Measurements from ENCODE around the gene COG7.

COG7 gene

DNA sequence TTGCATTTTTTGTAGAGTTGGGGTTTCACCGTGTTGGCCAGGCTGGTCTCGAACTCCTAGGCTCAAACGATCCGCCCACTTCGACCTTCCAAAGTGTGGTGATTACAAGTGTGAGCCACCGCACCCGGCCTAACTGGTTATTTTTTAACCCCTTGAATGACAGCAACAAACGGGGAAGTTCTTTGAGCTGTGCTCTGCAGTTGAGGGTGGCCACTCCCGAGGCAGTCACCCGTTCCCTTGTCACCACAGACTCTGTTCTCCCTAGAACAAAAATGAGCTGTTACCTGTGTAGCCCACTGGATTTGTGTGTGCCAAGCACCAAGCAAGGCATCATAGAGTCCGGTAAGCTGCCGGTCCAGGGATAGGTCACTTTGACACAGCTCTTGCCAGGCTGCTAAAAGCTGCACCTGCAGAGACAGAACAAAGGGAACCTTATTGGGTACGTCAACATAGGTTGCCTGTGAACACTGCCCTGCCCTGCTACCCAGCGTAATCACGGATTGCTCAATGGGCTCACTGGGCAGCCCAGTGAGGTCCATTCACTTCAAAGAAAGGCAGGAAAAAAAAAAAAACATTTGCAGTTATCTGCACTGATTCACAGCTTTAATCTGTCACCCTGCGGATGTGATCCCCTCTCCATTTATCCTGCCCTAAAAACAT is 19.6 kb downstream of the COG7 start:
- DNase-seq (ENCODE audit: extremely low spot score), result no peak
- ChIA-PET POLR2A (interaction anchor here (0.6 kb wide), 1 partner anchor 273 kb away, joined by 3 read pairs; no protein-coding TSS in a partner anchor), CTCF (interaction anchor here (1.0 to 2.0 kb wide), 4 partner anchors 10 to 250 kb away, joined by 3 to 10 read pairs (median 6); partner anchors contain the start of gene SCNN1B)
- TF ChIP-seq SUZ12 (IDR thresholded peaks at IDR 0.05) (no peak), CTBP1 (IDR thresholded peaks at IDR 0.05; ENCODE audit: borderline replicate concordance) (no peak), HDGF (IDR thresholded peaks at IDR 0.05; ENCODE audit: borderline replicate concordance) (no peak), LEF1 (IDR thresholded peaks at IDR 0.05; ENCODE audit: borderline replicate concordance) (no peak), L3MBTL2 (conservative IDR thresholded peaks at IDR 0.05) (no peak), SP1 (IDR thresholded peaks at IDR 0.05) (no peak), TARDBP (IDR thresholded peaks at IDR 0.05) (no peak), BHLHE40 (IDR thresholded peaks at IDR 0.05; ENCODE audit: borderline replicate concordance) (no peak), ARNT (IDR thresholded peaks at IDR 0.05) (no peak), ELF4 (IDR thresholded peaks at IDR 0.05) (no peak), FOXK2 (IDR thresholded peaks at IDR 0.05) (no peak), FOXA1 (IDR thresholded peaks at IDR 0.05) (no peak), FOXM1 (IDR thresholded peaks at IDR 0.05; ENCODE audit: borderline replicate concordance) (no peak), NFRKB (IDR thresholded peaks at IDR 0.05) (no peak)
- TF ChIP-seq, protein P1, sequence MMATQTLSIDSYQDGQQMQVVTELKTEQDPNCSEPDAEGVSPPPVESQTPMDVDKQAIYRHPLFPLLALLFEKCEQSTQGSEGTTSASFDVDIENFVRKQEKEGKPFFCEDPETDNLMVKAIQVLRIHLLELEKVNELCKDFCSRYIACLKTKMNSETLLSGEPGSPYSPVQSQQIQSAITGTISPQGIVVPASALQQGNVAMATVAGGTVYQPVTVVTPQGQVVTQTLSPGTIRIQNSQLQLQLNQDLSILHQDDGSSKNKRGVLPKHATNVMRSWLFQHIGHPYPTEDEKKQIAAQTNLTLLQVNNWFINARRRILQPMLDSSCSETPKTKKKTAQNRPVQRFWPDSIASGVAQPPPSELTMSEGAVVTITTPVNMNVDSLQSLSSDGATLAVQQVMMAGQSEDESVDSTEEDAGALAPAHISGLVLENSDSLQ (IDR thresholded peaks at IDR 0.05), result no peak

DNA sequence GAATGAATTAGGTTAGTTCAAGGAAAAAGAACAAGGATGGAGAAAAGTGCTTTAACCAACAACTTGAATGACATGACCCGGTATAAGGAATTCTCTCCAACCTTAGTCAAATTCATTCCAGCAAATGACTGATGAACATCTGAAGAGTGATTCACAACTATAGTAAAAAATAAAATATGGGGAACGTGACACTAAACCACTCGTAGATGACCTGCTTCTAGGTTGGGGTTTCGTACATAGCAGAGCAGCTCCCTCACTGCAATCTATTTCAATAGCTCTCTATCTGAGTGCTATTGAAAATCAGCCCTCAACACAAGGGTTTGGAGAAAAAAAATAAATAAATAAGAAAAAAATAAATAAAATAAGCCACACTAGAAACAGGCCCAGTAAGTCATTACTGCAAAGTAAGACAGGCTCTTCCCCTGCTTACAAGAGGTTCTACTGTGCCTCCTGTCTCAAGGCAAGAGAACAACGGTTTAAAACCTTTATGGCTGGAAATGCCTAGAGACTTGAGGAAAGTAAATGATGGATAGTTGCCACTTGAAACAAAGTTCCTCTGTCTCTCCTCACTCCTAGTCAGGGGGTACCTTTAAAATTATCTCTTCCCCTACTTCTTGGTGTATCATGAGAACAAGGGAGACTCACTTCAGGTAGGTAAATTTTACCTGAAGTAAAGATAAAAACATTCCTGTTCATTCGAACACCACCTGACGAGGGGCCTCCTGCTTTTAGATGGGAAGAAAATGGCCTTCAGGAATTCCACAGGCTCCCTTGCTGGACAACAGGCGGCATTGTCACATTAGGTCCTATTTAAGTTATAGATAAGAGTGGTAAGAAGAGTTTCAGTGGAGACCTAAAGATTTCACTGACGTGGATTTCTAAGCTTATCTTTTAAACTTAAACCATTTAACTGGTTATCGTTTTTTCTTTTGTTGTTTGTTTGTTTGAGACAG is 20.5 kb downstream of the COG7 start:
- DNase-seq (ENCODE audit: extremely low spot score), result no peak
- no peak for TF ChIP-seq FOXM1 (IDR thresholded peaks at IDR 0.05; ENCODE audit: borderline replicate concordance)
- no peak for TF ChIP-seq CTBP1 (IDR thresholded peaks at IDR 0.05; ENCODE audit: borderline replicate concordance)
- TF ChIP-seq ZNF384 (IDR thresholded peaks at IDR 0.05), result no peak
- TF ChIP-seq TARDBP (IDR thresholded peaks at IDR 0.05), result no peak
- TF ChIP-seq FOXK2 (IDR thresholded peaks at IDR 0.05), result no peak
- TF ChIP-seq ELF4 (IDR thresholded peaks at IDR 0.05), result no peak
- no peak for TF ChIP-seq L3MBTL2 (conservative IDR thresholded peaks at IDR 0.05)
- no peak for TF ChIP-seq SUZ12 (IDR thresholded peaks at IDR 0.05)
- CTCF ChIA-PET, result interaction anchor here (1.6 kb wide), 1 partner anchor 249 kb away, joined by 10 read pairs; no protein-coding TSS in a partner anchor
- POLR2A ChIA-PET, result no interaction called here

DNA sequence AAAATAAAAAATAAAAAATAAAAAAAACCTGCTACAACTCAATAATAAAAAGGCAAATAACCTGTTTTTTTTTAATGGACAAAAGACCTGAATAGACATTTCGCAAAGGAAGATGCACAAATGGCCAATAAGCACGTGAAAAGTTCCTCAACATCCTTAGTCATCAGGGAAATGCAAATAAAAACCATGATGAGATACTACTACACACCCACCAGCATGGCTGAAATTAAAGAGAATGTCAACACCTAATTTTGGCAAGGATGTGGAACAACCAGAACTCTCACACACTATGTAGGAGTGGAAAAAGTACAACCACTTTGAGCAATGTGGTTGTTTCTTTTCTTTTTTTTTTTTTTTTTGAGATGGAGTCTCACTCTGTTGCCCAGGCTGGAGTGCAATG is 24.6 kb downstream of the COG7 start:
- TF ChIP-seq NFRKB (IDR thresholded peaks at IDR 0.05) (no peak), TARDBP (IDR thresholded peaks at IDR 0.05) (no peak), ARNT (IDR thresholded peaks at IDR 0.05) (no peak), FOXK2 (IDR thresholded peaks at IDR 0.05) (no peak), ZNF384 (IDR thresholded peaks at IDR 0.05) (no peak), SUZ12 (IDR thresholded peaks at IDR 0.05) (no peak), ELF4 (IDR thresholded peaks at IDR 0.05) (no peak), BHLHE40 (IDR thresholded peaks at IDR 0.05; ENCODE audit: borderline replicate concordance) (no peak), L3MBTL2 (conservative IDR thresholded peaks at IDR 0.05) (no peak), HDGF (IDR thresholded peaks at IDR 0.05; ENCODE audit: borderline replicate concordance) (no peak), SP1 (IDR thresholded peaks at IDR 0.05) (no peak)
- ChIA-PET POLR2A (no interaction called here), CTCF (no interaction called here)
- DNase-seq (ENCODE audit: extremely low spot score), result no peak

DNA sequence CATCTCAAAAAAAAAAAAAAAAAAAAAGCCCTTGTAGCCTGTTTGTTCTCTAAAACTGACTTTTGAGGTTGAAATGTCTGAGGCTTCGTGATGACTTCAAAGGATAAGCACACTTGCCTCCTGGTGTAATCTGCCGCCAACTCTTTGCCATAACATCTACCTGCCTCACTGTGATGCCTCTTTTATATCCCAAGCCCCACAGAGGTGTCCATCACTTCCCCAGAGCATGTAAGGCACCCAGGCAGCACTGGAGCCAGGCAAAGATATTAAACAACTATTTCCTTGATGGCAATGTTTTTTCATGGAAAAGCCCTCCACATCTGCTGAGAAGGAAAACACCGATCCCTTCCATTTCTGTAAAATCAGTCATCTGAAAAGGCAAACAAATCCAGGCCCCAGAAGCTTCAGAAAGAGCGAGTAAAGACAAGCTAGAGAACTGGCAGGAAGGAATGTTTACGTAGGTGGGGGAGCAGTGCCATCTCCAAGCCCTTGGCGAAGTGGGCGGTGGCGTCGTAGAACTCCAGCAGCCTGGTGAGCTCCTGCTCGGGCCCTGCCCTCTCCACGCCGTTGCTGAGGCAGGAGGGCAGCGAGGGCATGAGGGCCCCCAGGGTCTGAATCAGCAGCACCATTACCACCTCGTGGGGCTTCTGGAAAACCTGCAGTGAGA is 28.6 kb downstream of the COG7 start:
- TF ChIP-seq SP1 (IDR thresholded peaks at IDR 0.05) (no peak), ELF4 (IDR thresholded peaks at IDR 0.05) (no peak), FOXA1 (IDR thresholded peaks at IDR 0.05) (no peak), CTBP1 (IDR thresholded peaks at IDR 0.05; ENCODE audit: borderline replicate concordance) (no peak), TARDBP (IDR thresholded peaks at IDR 0.05) (no peak), FOXM1 (IDR thresholded peaks at IDR 0.05; ENCODE audit: borderline replicate concordance) (no peak), SUZ12 (IDR thresholded peaks at IDR 0.05) (no peak), ZNF384 (IDR thresholded peaks at IDR 0.05) (no peak), LEF1 (IDR thresholded peaks at IDR 0.05; ENCODE audit: borderline replicate concordance) (no peak), NFRKB (IDR thresholded peaks at IDR 0.05) (no peak), L3MBTL2 (conservative IDR thresholded peaks at IDR 0.05) (no peak), HDGF (IDR thresholded peaks at IDR 0.05; ENCODE audit: borderline replicate concordance) (no peak), ARNT (IDR thresholded peaks at IDR 0.05) (no peak), FOXK2 (IDR thresholded peaks at IDR 0.05) (no peak), BHLHE40 (IDR thresholded peaks at IDR 0.05; ENCODE audit: borderline replicate concordance) (no peak)
- TF ChIP-seq, protein P1 (IDR thresholded peaks at IDR 0.05), result no peak
- ChIA-PET CTCF (interaction anchor here (1.8 kb wide), 1 partner anchor 10 kb away, joined by 8 read pairs; no protein-coding TSS in a partner anchor), POLR2A (no interaction called here)
- DNase-seq (ENCODE audit: extremely low spot score), result no peak

DNA sequence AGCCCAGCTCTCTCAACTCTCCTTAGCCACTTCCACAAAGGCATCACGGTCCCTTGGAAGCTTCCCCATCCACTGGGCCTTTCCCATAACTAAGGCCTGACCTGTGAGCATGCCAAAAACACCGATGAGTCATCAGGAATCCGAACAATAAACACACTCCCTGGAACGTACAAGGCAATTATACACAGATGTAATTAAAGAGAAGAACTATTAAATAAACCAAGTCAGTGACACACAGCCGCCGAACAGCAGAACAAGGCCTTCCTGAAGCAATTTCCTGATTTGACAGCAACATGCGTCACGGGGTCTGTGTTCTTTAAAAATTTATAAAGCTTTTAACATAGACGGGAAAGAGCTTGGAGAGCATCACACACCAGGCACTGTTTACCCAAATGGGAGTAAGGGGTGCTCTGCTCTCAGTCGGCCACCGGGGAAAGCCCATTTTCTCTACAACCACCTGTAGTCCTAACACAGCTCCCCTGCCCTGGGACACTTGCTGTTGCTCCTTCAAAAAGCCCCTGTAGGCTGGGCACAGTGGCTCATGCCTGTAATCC is 29.4 kb downstream of the COG7 start:
- DNase-seq (ENCODE audit: extremely low spot score), result no peak
- CTCF ChIA-PET, result interaction anchor here (0.6 to 1.8 kb wide), 4 partner anchors 11 to 224 kb away, joined by 3 to 8 read pairs (median 3); no protein-coding TSS in a partner anchor
- POLR2A ChIA-PET, result no interaction called here

More for the DNA sequence above, 29.4 kb downstream of the COG7 start:
- TF ChIP-seq L3MBTL2 (conservative IDR thresholded peaks at IDR 0.05), result no peak
- TF ChIP-seq FOXK2 (IDR thresholded peaks at IDR 0.05), result no peak
- TF ChIP-seq BHLHE40 (IDR thresholded peaks at IDR 0.05; ENCODE audit: borderline replicate concordance), result no peak
- TF ChIP-seq SUZ12 (IDR thresholded peaks at IDR 0.05), result no peak
- no peak for TF ChIP-seq ZNF384 (IDR thresholded peaks at IDR 0.05)
- TF ChIP-seq, protein P1 (IDR thresholded peaks at IDR 0.05), result no peak
- TF ChIP-seq ELF4 (IDR thresholded peaks at IDR 0.05), result no peak
- TF ChIP-seq HDGF (IDR thresholded peaks at IDR 0.05; ENCODE audit: borderline replicate concordance), result no peak
- no peak for TF ChIP-seq TARDBP (IDR thresholded peaks at IDR 0.05)
- no peak for TF ChIP-seq ARNT (IDR thresholded peaks at IDR 0.05)
- no peak for TF ChIP-seq FOXM1 (IDR thresholded peaks at IDR 0.05; ENCODE audit: borderline replicate concordance)
- TF ChIP-seq CTBP1 (IDR thresholded peaks at IDR 0.05; ENCODE audit: borderline replicate concordance), result no peak
- no peak for TF ChIP-seq SP1 (IDR thresholded peaks at IDR 0.05)
- no peak for TF ChIP-seq LEF1 (IDR thresholded peaks at IDR 0.05; ENCODE audit: borderline replicate concordance)
- no peak for TF ChIP-seq NFRKB (IDR thresholded peaks at IDR 0.05)
